Measurements from ENCODE around the gene OVCH1. TPM values are rescaled to one million over a fixed set of nuclear protein-coding genes. Genes with fewer than 3 reads are reported as not detected.

The OVCH1 gene
- total RNA-seq, 1 experiment from 2014 or later, result 0.04 TPM

DNA sequence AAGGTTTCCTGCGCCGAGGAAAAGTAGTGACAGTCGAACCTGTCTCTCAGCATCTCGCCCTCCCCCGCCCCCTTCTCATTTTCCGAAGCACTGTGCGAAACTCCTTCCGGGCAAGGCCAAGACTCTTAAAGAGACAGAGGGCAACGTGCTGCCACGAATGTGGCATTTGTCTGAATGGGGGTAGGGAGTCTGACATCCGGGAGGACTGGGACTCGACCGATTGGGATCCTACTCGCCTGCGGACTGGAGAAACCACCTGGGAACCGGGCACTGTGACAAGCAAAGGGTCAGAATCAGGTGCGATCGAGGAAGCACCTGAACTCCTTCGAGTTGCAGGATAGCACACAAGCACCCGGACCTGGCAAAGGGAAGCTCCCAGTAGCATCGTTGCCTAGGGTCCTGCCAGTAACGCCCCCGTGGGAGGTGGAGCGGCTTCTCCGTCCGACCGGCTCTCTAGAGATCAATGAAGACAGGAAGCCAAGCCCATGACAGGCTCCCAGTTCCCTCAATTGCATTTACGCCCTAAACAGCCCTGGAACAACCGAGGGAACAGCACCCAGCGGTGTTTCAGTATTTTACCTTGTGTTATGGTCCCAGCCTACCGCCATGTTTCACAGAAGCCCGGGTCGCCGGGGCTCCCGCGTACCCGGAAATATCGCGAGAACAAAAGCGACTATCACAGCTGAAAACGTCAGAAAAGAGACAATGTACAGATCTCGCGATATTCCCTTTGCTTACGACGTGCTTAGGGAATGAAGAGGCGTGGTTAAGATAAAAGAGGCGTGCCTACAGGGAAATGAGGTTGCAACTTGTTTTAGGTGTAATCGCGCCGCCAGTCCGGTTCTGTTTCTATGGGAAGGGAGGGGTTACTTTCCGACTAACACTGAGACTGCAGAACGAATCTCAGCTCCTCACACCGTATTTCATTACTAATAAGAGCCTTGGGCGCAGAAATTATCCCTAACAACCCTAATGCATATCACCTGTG lies 116.7 kb downstream of the OVCH1 start, which contains the start of gene ERGIC2 (continued):
- TF ChIP-seq IRF1 (CRISPR knock-in tag; IDR thresholded peaks at IDR 0.05) (no peak), ELF4 (CRISPR knock-in tag; IDR thresholded peaks at IDR 0.05; ENCODE audit: low read depth) (no peak), NFE2L1 (CRISPR knock-in tag; IDR thresholded peaks at IDR 0.05) (no peak), NFATC4 (CRISPR knock-in tag; IDR thresholded peaks at IDR 0.05) (no peak), ZNF425 (CRISPR knock-in tag; conservative IDR thresholded peaks at IDR 0.05) (no peak), ZNF671 (CRISPR knock-in tag; IDR thresholded peaks at IDR 0.05) (no peak), E2F5 (CRISPR knock-in tag; IDR thresholded peaks at IDR 0.05) (no peak; the same call in 1 of the 2 replicates), JAZF1 (CRISPR knock-in tag; IDR thresholded peaks at IDR 0.05) (no peak), ZNF396 (CRISPR knock-in tag; IDR thresholded peaks at IDR 0.05; ENCODE audit: borderline replicate concordance) (no peak), ARID4B (CRISPR knock-in tag; IDR thresholded peaks at IDR 0.05; ENCODE audit: borderline replicate concordance) (0 out of 2 replicates have a peak, but pooled peaks have one; percentile 31), SP1 (CRISPR knock-in tag; conservative IDR thresholded peaks at IDR 0.05) (peak; percentile 73; the same call in 1 of the 2 replicates)
- TF ChIP-seq, protein P1, sequence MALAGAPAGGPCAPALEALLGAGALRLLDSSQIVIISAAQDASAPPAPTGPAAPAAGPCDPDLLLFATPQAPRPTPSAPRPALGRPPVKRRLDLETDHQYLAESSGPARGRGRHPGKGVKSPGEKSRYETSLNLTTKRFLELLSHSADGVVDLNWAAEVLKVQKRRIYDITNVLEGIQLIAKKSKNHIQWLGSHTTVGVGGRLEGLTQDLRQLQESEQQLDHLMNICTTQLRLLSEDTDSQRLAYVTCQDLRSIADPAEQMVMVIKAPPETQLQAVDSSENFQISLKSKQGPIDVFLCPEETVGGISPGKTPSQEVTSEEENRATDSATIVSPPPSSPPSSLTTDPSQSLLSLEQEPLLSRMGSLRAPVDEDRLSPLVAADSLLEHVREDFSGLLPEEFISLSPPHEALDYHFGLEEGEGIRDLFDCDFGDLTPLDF (CRISPR knock-in tag; IDR thresholded peaks at IDR 0.05), result no peak
- TF ChIP-seq, protein P2, sequence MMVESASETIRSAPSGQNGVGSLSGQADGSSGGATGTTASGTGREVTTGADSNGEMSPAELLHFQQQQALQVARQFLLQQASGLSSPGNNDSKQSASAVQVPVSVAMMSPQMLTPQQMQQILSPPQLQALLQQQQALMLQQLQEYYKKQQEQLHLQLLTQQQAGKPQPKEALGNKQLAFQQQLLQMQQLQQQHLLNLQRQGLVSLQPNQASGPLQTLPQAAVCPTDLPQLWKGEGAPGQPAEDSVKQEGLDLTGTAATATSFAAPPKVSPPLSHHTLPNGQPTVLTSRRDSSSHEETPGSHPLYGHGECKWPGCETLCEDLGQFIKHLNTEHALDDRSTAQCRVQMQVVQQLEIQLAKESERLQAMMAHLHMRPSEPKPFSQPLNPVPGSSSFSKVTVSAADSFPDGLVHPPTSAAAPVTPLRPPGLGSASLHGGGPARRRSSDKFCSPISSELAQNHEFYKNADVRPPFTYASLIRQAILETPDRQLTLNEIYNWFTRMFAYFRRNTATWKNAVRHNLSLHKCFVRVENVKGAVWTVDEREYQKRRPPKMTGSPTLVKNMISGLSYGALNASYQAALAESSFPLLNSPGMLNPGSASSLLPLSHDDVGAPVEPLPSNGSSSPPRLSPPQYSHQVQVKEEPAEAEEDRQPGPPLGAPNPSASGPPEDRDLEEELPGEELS (CRISPR knock-in tag; IDR thresholded peaks at IDR 0.05), result no peak
- TF ChIP-seq, protein P3, sequence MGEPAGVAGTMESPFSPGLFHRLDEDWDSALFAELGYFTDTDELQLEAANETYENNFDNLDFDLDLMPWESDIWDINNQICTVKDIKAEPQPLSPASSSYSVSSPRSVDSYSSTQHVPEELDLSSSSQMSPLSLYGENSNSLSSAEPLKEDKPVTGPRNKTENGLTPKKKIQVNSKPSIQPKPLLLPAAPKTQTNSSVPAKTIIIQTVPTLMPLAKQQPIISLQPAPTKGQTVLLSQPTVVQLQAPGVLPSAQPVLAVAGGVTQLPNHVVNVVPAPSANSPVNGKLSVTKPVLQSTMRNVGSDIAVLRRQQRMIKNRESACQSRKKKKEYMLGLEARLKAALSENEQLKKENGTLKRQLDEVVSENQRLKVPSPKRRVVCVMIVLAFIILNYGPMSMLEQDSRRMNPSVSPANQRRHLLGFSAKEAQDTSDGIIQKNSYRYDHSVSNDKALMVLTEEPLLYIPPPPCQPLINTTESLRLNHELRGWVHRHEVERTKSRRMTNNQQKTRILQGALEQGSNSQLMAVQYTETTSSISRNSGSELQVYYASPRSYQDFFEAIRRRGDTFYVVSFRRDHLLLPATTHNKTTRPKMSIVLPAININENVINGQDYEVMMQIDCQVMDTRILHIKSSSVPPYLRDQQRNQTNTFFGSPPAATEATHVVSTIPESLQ (CRISPR knock-in tag; IDR thresholded peaks at IDR 0.05), result no peak
- TF ChIP-seq, protein P4, sequence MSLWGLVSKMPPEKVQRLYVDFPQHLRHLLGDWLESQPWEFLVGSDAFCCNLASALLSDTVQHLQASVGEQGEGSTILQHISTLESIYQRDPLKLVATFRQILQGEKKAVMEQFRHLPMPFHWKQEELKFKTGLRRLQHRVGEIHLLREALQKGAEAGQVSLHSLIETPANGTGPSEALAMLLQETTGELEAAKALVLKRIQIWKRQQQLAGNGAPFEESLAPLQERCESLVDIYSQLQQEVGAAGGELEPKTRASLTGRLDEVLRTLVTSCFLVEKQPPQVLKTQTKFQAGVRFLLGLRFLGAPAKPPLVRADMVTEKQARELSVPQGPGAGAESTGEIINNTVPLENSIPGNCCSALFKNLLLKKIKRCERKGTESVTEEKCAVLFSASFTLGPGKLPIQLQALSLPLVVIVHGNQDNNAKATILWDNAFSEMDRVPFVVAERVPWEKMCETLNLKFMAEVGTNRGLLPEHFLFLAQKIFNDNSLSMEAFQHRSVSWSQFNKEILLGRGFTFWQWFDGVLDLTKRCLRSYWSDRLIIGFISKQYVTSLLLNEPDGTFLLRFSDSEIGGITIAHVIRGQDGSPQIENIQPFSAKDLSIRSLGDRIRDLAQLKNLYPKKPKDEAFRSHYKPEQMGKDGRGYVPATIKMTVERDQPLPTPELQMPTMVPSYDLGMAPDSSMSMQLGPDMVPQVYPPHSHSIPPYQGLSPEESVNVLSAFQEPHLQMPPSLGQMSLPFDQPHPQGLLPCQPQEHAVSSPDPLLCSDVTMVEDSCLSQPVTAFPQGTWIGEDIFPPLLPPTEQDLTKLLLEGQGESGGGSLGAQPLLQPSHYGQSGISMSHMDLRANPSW (CRISPR knock-in tag; conservative IDR thresholded peaks at IDR 0.05; ENCODE audit: low read depth), result no peak
- TF ChIP-seq, protein P5, sequence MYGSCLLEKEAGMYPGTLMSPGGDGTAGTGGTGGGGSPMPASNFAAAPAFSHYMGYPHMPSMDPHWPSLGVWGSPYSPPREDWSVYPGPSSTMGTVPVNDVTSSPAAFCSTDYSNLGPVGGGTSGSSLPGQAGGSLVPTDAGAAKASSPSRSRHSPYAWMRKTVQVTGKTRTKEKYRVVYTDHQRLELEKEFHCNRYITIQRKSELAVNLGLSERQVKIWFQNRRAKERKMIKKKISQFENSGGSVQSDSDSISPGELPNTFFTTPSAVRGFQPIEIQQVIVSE (CRISPR knock-in tag; IDR thresholded peaks at IDR 0.05; ENCODE audit: borderline replicate concordance), result no peak
